HEK293T (cell line): ENCODE data around the gene RGS16.

Source experiments
- ARNT ChIP-seq: fragments of 450-650 bp; IDR thresholded peaks from 2 replicates; pipeline ENCODE4 v1.6.1; 2017; ENCODE audit warnings: mild to moderate bottlenecking
- BHLHE40 ChIP-seq: fragments of 450-650 bp; IDR thresholded peaks from 2 replicates; pipeline ENCODE4 v1.6.1; 2016; ENCODE audit warnings: mild to moderate bottlenecking, moderate library complexity, borderline replicate concordance
- CTBP1 ChIP-seq: fragments of 450-650 bp; IDR thresholded peaks from 2 replicates; pipeline ENCODE4 v1.6.1; 2016; ENCODE audit warnings: borderline replicate concordance
- ELF4 ChIP-seq: fragments of 450-650 bp; IDR thresholded peaks from 2 replicates; pipeline ENCODE4 v1.6.1; 2017; ENCODE audit warnings: antibody characterized with exemption
- FOXA1 ChIP-seq: fragments of 450-650 bp; IDR thresholded peaks from 2 replicates; pipeline ENCODE4 v1.6.1; 2016; ENCODE audit warnings: mild to moderate bottlenecking
- FOXM1 ChIP-seq: fragments of 450-650 bp; IDR thresholded peaks from 2 replicates; pipeline ENCODE4 v1.6.1; 2017; ENCODE audit warnings: mild to moderate bottlenecking, borderline replicate concordance
- L3MBTL2 ChIP-seq: fragments of 450-650 bp; conservative IDR thresholded peaks from 2 replicates; pipeline ENCODE4 v1.6.1; 2016; ENCODE audit warnings: mild to moderate bottlenecking
- LEF1 ChIP-seq: fragments of 450-650 bp; IDR thresholded peaks from 2 replicates; pipeline ENCODE4 v1.6.1; 2017; ENCODE audit warnings: mild to moderate bottlenecking, borderline replicate concordance
- NFRKB ChIP-seq: fragments of 450-650 bp; IDR thresholded peaks from 2 replicates; pipeline ENCODE4 v1.6.1; 2016; ENCODE audit warnings: mild to moderate bottlenecking, moderate library complexity
- PKNOX1 ChIP-seq: fragments of 450-650 bp; IDR thresholded peaks from 2 replicates; pipeline ENCODE4 v1.6.1; 2016
- SP1 ChIP-seq: fragments of 450-650 bp; IDR thresholded peaks from 2 replicates; pipeline ENCODE4 v1.6.1; 2017
- SUZ12 ChIP-seq: fragments of 450-650 bp; IDR thresholded peaks from 2 replicates; pipeline ENCODE4 v1.6.1; 2016; ENCODE audit warnings: mild to moderate bottlenecking
- TARDBP ChIP-seq: fragments of 450-650 bp; IDR thresholded peaks from 2 replicates; pipeline ENCODE4 v1.6.1; 2016
- ZNF384 ChIP-seq: fragments of 450-650 bp; IDR thresholded peaks from 2 replicates; pipeline ENCODE4 v1.6.1; 2016

- no peak for TF ChIP-seq SP1
- TF ChIP-seq BHLHE40: no peak
- TF ChIP-seq ZNF384: no peak
- no peak for TF ChIP-seq FOXM1
- TF ChIP-seq TARDBP: no peak
- TF ChIP-seq CTBP1: no peak
- TF ChIP-seq SUZ12: no peak
- no peak for TF ChIP-seq FOXA1
- TF ChIP-seq PKNOX1: peak; percentile 41; the same call in 1 of the 2 replicates
- no peak for TF ChIP-seq NFRKB
- TF ChIP-seq ARNT: no peak
- TF ChIP-seq L3MBTL2: peak; percentile 99
- no peak for TF ChIP-seq LEF1
- no peak for TF ChIP-seq ELF4
Measured at GRCh38 chr1:182604175-182605164, at the start of gene RGS16.
